WTC11 (cell line): ENCODE results near the gene FGF18. TPM values are rescaled to one million over a fixed set of nuclear protein-coding genes. Genes with fewer than 3 reads are reported as not detected.

ENCODE experiments used
- ATAC-seq: fragments of 200-7000 bp; cut with Tn5 transposase; 2 replicates; pipeline ENCODE4 v1.10.0; 2021; ENCODE audit warnings: mild to moderate bottlenecking, moderate library complexity
- CTCF ChIA-PET: fragments of 300-600 bp; sonication (Branson Sonifier 250); formaldehyde crosslinking; loops from one replicate; lab custom pipeline; 2021; ENCODE audit warnings: antibody characterized with exemption; lab: Charles Lee
- POLR2A ChIA-PET: fragments of 350-600 bp; sonication (Branson Sonifier 250); formaldehyde crosslinking; loops from one replicate; lab custom pipeline; 2021; ENCODE audit warnings: antibody characterized with exemption; lab: Charles Lee
- DNase-seq: peaks from one replicate; pipeline ENCODE4 v3.0.0; 2021; ENCODE audit warnings: low spot score
- H3K27ac Mint-ChIP-seq: 2 replicates; pipeline ENCODE4 v1.8.0; 2021; ENCODE audit warnings: mixed read lengths
- H3K27me3 Mint-ChIP-seq: 2 replicates; pipeline ENCODE4 v1.8.0; 2021; ENCODE audit warnings: low read depth, mild to moderate bottlenecking, moderate library complexity, mixed read lengths
- H3K36me3 Mint-ChIP-seq: 2 replicates; pipeline ENCODE4 v1.8.0; 2021; ENCODE audit warnings: mixed read lengths
- H3K4me1 Mint-ChIP-seq: 2 replicates; pipeline ENCODE4 v1.8.0; 2022; ENCODE audit warnings: mixed read lengths
- H3K4me3 Mint-ChIP-seq: 2 replicates; pipeline ENCODE4 v1.8.0; 2021; ENCODE audit warnings: mild to moderate bottlenecking, moderate library complexity, mixed read lengths
- H3K9me3 Mint-ChIP-seq: 2 replicates; pipeline ENCODE4 v1.8.0; 2021; ENCODE audit warnings: mixed read lengths
- CREB1 ChIP-seq: sonication (generic); formaldehyde crosslinking; IDR thresholded peaks from 2 replicates; pipeline ENCODE4 v1.8.0; 2023; ENCODE audit warnings: mild to moderate bottlenecking, missing genetic modification reagents
- E2F4 ChIP-seq: sonication (generic); formaldehyde crosslinking; IDR thresholded peaks from 2 replicates; pipeline ENCODE4 v1.8.1; 2022; ENCODE audit warnings: low read depth, mild to moderate bottlenecking, moderate library complexity, missing genetic modification reagents, borderline replicate concordance
- ELF4 ChIP-seq: sonication (generic); formaldehyde crosslinking; IDR thresholded peaks from 2 replicates; pipeline ENCODE4 v1.8.1; 2022; ENCODE audit warnings: low read depth, mild to moderate bottlenecking, moderate library complexity, missing genetic modification reagents
- FOXJ3 ChIP-seq: sonication (generic); formaldehyde crosslinking; IDR thresholded peaks from 2 replicates; pipeline ENCODE4 v1.9.0; 2021; ENCODE audit warnings: missing genetic modification reagents, mild to moderate bottlenecking, borderline replicate concordance
- IRF2 ChIP-seq: sonication (generic); formaldehyde crosslinking; IDR thresholded peaks from 2 replicates; pipeline ENCODE4 v1.8.0; 2022; ENCODE audit warnings: low read depth, missing genetic modification reagents, borderline replicate concordance
- NFATC4 ChIP-seq: fragments of 250-450 bp; sonication (Bioruptor Pico); IDR thresholded peaks from 2 replicates; pipeline ENCODE4 v1.9.0; 2021; ENCODE audit warnings: mild to moderate bottlenecking
- NR2C2 ChIP-seq: sonication (generic); formaldehyde crosslinking; IDR thresholded peaks from 2 replicates; pipeline ENCODE4 v1.8.0; 2022; ENCODE audit warnings: mild to moderate bottlenecking, missing genetic modification reagents
- SMAD4 ChIP-seq: sonication (generic); formaldehyde crosslinking; IDR thresholded peaks from 2 replicates; pipeline ENCODE4 v1.8.0; 2022; ENCODE audit warnings: mild to moderate bottlenecking, missing genetic modification reagents
- TCF7 ChIP-seq: sonication (generic); formaldehyde crosslinking; IDR thresholded peaks from 2 replicates; pipeline ENCODE4 v1.8.0; 2022; ENCODE audit warnings: mild to moderate bottlenecking, low read depth, missing genetic modification reagents, moderate library complexity
- USF1 ChIP-seq: sonication (generic); formaldehyde crosslinking; IDR thresholded peaks from 2 replicates; pipeline ENCODE4 v1.8.0; 2022; ENCODE audit warnings: mild to moderate bottlenecking, missing genetic modification reagents
- ZNF263 ChIP-seq: sonication (generic); formaldehyde crosslinking; IDR thresholded peaks from 2 replicates; pipeline ENCODE4 v1.8.1; 2022; ENCODE audit warnings: low read depth, mild to moderate bottlenecking, moderate library complexity, missing genetic modification reagents
- ZNF671 ChIP-seq: fragments of 250-450 bp; sonication (Bioruptor Pico); IDR thresholded peaks from 2 replicates; pipeline ENCODE4 v1.8.0; 2021; ENCODE audit warnings: mild to moderate bottlenecking
- total RNA-seq: library from RNA; stranded (reverse); gene quantifications from 3 replicates; pipeline ENCODE4 v1.2.3, GENCODE V29; 2021
- TF ChIP-seq, protein P1 (sequence below): sonication (generic); formaldehyde crosslinking; IDR thresholded peaks from 2 replicates; pipeline ENCODE4 v1.8.1; 2023; ENCODE audit warnings: mild to moderate bottlenecking, missing genetic modification reagents
- TF ChIP-seq, protein P2 (sequence below): sonication (generic); formaldehyde crosslinking; IDR thresholded peaks from 2 replicates; pipeline ENCODE4 v1.8.0; 2022; ENCODE audit warnings: mild to moderate bottlenecking, missing genetic modification reagents
- TF ChIP-seq, protein P3 (sequence below): sonication (generic); formaldehyde crosslinking; IDR thresholded peaks from 2 replicates; pipeline ENCODE4 v1.8.0; 2023; ENCODE audit warnings: missing genetic modification reagents
- TF ChIP-seq, protein P4 (sequence below): fragments of 200-600 bp; IDR thresholded peaks from 2 replicates; pipeline ENCODE4 v1.8.0; 2022; ENCODE audit warnings: antibody characterized with exemption

The FGF18 gene
- total RNA-seq, 1 experiment from 2014 or later: 0.72 TPM

DNA sequence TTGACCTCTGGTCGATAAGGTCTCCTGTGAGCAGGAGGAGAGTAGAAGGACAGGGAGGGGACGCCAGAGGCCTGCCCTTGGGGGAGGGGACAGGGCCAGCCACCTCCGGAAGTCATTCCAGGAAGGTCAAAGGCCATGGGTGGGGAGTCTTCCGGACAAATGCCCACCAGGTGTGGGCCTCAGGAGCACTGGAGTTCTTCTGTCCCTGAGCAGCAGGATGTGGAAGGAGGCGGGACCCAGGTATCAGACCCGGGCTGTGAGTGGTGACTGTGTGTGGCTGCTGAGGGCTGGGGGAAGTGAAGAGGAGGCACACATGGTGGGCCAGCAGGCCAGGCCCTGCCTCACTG is 13.9 kb downstream of the FGF18 start:
- no peaks in the 10 kb centered on the region for H3K36me3 Mint-ChIP-seq
- H3K4me1 Mint-ChIP-seq: peaks cover 21% of the 10 kb centered on the region
- ChIA-PET CTCF (interaction anchor here (1.6 to 3.1 kb wide), 2 partner anchors 10 to 14 kb away, joined by 5 to 22 read pairs; partner anchors contain the start of gene FGF18), POLR2A (no interaction called here)
- H3K27me3 Mint-ChIP-seq: no peaks in the 10 kb centered on the region
- no peak overlapping the region for H3K4me3 Mint-ChIP-seq
- 0 out of 2 replicates have a peak, but pooled peaks have one; percentile 30 for TF ChIP-seq NR2C2 (CRISPR knock-in tag)
- TF ChIP-seq, protein P1, sequence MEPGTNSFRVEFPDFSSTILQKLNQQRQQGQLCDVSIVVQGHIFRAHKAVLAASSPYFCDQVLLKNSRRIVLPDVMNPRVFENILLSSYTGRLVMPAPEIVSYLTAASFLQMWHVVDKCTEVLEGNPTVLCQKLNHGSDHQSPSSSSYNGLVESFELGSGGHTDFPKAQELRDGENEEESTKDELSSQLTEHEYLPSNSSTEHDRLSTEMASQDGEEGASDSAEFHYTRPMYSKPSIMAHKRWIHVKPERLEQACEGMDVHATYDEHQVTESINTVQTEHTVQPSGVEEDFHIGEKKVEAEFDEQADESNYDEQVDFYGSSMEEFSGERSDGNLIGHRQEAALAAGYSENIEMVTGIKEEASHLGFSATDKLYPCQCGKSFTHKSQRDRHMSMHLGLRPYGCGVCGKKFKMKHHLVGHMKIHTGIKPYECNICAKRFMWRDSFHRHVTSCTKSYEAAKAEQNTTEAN (CRISPR knock-in tag): no peak
- TF ChIP-seq SMAD4 (CRISPR knock-in tag): no peak
- no peak overlapping the region for H3K27ac Mint-ChIP-seq
- ATAC-seq: peak; percentile 13; the same call in 1 of the 2 replicates
- no peaks in the 10 kb centered on the region for H3K9me3 Mint-ChIP-seq
- DNase-seq: no peak

DNA sequence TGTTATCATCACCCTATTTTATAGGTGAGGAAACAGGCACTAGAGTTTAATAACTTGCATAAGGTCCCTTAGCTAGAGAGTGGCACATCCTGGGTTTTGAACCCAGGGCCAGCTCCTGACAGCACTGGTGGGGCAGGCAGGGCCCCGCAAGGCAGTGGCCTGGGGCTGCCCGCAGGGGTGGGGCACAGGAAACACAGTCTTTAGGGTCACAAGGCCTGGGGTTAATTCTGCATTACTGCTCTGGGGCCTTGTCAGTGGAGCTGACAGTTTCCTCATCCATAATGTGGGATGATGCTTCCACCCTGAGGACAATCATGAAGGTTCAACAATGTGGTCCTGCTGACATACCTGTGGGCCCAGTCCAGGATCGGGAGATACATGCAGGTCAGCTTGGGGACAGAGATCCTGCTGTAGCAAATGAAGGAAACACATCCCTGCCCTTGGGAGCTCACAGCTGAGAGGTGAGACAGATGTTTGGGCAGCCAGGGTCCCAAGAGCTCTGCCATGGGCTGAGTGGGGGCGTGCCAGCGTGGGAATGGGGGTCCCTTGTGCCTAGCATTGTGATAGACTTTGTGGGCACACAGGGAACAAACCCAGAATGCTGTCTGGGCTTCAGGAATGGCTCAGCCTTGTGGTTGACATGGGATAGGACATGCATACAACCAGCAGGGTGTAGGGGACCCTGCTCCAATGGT is 14.7 kb downstream of the FGF18 start:
- ChIA-PET POLR2A (interaction anchor here (0.6 kb wide), 1 partner anchor 573 kb away, joined by 3 read pairs; the partner anchor contains the start of gene FBXW11), CTCF (interaction anchor here (0.5 to 3.1 kb wide), 3 partner anchors 11 to 954 kb away, joined by 3 to 22 read pairs (median 5); partner anchors contain the start of gene FGF18)
- no peak for DNase-seq
- Mint-ChIP-seq H3K4me3 (no peak overlapping the region), H3K27ac (no peak overlapping the region), H3K36me3 (no peaks in the 10 kb centered on the region), H3K4me1 (peaks cover 28% of the 10 kb centered on the region), H3K9me3 (no peaks in the 10 kb centered on the region), H3K27me3 (no peaks in the 10 kb centered on the region)
- TF ChIP-seq E2F4 (CRISPR knock-in tag): no peak
- TF ChIP-seq TCF7: no peak
- TF ChIP-seq ZNF671 (CRISPR knock-in tag): no peak
- TF ChIP-seq, protein P2, sequence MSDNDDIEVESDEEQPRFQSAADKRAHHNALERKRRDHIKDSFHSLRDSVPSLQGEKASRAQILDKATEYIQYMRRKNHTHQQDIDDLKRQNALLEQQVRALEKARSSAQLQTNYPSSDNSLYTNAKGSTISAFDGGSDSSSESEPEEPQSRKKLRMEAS: no peak
- no peak for TF ChIP-seq FOXJ3 (CRISPR knock-in tag)
- TF ChIP-seq USF1 (CRISPR knock-in tag): no peak
- TF ChIP-seq, protein P3, sequence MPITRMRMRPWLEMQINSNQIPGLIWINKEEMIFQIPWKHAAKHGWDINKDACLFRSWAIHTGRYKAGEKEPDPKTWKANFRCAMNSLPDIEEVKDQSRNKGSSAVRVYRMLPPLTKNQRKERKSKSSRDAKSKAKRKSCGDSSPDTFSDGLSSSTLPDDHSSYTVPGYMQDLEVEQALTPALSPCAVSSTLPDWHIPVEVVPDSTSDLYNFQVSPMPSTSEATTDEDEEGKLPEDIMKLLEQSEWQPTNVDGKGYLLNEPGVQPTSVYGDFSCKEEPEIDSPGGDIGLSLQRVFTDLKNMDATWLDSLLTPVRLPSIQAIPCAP (CRISPR knock-in tag): no peak
- TF ChIP-seq ZNF263 (CRISPR knock-in tag): no peak
- TF ChIP-seq CREB1 (CRISPR knock-in tag): no peak
- no peak for TF ChIP-seq ELF4 (CRISPR knock-in tag)
- no peak for TF ChIP-seq IRF2 (CRISPR knock-in tag)
- TF ChIP-seq, protein P4, sequence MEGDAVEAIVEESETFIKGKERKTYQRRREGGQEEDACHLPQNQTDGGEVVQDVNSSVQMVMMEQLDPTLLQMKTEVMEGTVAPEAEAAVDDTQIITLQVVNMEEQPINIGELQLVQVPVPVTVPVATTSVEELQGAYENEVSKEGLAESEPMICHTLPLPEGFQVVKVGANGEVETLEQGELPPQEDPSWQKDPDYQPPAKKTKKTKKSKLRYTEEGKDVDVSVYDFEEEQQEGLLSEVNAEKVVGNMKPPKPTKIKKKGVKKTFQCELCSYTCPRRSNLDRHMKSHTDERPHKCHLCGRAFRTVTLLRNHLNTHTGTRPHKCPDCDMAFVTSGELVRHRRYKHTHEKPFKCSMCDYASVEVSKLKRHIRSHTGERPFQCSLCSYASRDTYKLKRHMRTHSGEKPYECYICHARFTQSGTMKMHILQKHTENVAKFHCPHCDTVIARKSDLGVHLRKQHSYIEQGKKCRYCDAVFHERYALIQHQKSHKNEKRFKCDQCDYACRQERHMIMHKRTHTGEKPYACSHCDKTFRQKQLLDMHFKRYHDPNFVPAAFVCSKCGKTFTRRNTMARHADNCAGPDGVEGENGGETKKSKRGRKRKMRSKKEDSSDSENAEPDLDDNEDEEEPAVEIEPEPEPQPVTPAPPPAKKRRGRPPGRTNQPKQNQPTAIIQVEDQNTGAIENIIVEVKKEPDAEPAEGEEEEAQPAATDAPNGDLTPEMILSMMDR: no peak
- no peak for TF ChIP-seq NFATC4
- no peak for ATAC-seq
